H1 (cell line): ENCODE measurements around the gene BTD.
A peak's percentile ranks its signal among the peaks of the same experiment; 100 is the strongest.

Experiments
- CREB1 ChIP-seq: IDR thresholded peaks from 2 replicates; pipeline ENCODE4 v1.6.1; 2012; ENCODE audit warnings: inconsistent platforms
- GABPA ChIP-seq: IDR thresholded peaks from 2 replicates; pipeline ENCODE4 v1.6.1; 2011; ENCODE audit warnings: mild to moderate bottlenecking, low read length, moderate library complexity, borderline replicate concordance; ENCODE audit not compliant: insufficient read depth
- NRF1 ChIP-seq: IDR thresholded peaks from 2 replicates; pipeline ENCODE4 v1.6.1; 2011; ENCODE audit warnings: mild to moderate bottlenecking, low read depth, low read length, improper control_type of control experiment
- POLR2AphosphoS5 ChIP-seq: IDR thresholded peaks from 2 replicates; pipeline ENCODE4 v1.6.1; 2011; ENCODE audit warnings: low read depth, low read length
- SIX5 ChIP-seq: IDR thresholded peaks from 2 replicates; pipeline ENCODE4 v1.6.1; 2011; ENCODE audit warnings: mild to moderate bottlenecking, low read depth, low read length
- TAF1 ChIP-seq: IDR thresholded peaks from 2 replicates; pipeline ENCODE4 v1.6.1; 2011; ENCODE audit warnings: mild to moderate bottlenecking, low read depth, low read length
- TEAD4 ChIP-seq: IDR thresholded peaks from 2 replicates; pipeline ENCODE4 v1.6.1; 2012; ENCODE audit warnings: low read depth, low read length, inconsistent platforms, mixed read lengths
- USF2 ChIP-seq: IDR thresholded peaks from 2 replicates; pipeline ENCODE4 v1.6.1; 2011; ENCODE audit warnings: low read length, improper control_type of control experiment
- TF ChIP-seq, protein P1 (sequence below), 3 experiments: IDR thresholded peaks; 1 replicate in 2 of 3; 2 replicates in 1 of 3; pipeline versions ENCODE4 v1.5.1 to v1.6.1; 2011; ENCODE audit warnings: low read length in 3 of 3, mild to moderate bottlenecking in 3 of 3, inconsistent platforms in 2 of 3, low read depth in 1 of 3, moderate library complexity in 1 of 3; ENCODE audit not compliant: insufficient read depth in 1 of 3; ENCODE audit errors: control extremely low read depth in 1 of 3

- no peak for TF ChIP-seq NRF1
- TF ChIP-seq CREB1: no peak
- no peak for TF ChIP-seq GABPA
- TF ChIP-seq POLR2AphosphoS5: no peak
- TF ChIP-seq USF2: no peak
- TF ChIP-seq, protein P1, sequence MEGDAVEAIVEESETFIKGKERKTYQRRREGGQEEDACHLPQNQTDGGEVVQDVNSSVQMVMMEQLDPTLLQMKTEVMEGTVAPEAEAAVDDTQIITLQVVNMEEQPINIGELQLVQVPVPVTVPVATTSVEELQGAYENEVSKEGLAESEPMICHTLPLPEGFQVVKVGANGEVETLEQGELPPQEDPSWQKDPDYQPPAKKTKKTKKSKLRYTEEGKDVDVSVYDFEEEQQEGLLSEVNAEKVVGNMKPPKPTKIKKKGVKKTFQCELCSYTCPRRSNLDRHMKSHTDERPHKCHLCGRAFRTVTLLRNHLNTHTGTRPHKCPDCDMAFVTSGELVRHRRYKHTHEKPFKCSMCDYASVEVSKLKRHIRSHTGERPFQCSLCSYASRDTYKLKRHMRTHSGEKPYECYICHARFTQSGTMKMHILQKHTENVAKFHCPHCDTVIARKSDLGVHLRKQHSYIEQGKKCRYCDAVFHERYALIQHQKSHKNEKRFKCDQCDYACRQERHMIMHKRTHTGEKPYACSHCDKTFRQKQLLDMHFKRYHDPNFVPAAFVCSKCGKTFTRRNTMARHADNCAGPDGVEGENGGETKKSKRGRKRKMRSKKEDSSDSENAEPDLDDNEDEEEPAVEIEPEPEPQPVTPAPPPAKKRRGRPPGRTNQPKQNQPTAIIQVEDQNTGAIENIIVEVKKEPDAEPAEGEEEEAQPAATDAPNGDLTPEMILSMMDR (IDR thresholded peaks at IDR 0.05; ENCODE audit: control extremely low read depth in 1 of 3, insufficient read depth in 1 of 3, low read depth in 1 of 3, low read length in 3 of 3): peak in 1 of 3 experiments; percentile 11; a peak in 1 of 4 replicates
- TF ChIP-seq TEAD4: no peak
- no peak for TF ChIP-seq SIX5
- TF ChIP-seq TAF1: no peak
Measured at GRCh38 chr3:15631426-15632211, 30.1 kb downstream of the BTD start.
